Measurements from ENCODE around the gene NCMAP. TPM values are rescaled to one million over a fixed set of nuclear protein-coding genes. Genes with fewer than 3 reads are reported as not detected.
A peak's percentile ranks its signal among the peaks of the same experiment; 100 is the strongest.

The NCMAP gene
- total RNA-seq, 1 donor from 2014 or later, result 0.25 TPM

DNA sequence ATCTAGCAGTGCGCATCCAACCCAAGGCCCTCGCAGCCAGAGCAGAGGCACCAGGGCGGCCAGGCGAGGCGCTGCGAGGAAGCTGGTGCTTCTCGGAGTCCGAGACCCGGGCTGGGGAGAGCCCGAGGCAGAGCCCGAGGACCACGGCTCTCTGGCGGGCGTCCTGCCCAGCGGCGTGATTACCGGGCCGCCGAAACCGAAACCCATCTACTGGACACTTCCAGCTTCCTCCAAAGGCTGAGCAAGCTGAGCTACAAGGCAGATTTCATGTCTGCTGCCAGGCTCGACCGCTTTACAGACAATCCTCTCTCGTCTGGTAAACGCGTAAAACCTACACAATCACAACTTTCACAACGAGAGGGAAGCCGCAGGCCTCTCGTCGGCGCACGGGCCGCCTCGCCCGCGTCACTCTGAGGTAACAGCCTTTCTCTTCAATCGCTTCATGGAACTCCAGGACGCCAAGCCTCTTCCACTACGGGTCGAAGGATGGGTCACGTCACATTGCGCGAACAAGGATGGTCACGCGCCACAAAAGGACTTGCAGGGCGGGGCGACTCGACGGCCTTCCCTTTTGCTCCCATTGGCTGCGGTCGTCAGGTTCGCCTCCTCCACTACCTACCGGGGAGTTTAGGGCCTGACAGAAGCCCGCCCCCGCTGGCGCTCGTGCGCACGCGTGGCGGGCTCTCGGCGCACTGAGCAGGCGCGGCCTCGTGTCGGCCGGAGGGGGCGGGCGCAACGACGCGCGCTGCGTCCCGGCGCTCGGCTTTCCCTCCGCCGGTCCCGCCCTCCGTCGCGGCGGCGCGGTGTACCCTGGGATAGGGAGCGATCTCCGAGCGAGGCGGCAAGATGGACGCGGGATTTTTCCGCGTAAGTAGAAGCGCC is 86.8 kb downstream of the NCMAP start, which contains the start of gene SRRM1:
Gene SRRM1 (plus strand): TSS at position 822 of the 882 bp plus-strand sequence. CDS start 25 bp downstream, at position 847.
- Histone ChIP-seq H3K27me3 (no peaks in the 10 kb centered on the region), H3K36me3 (peaks cover 5 to 20% of the 10 kb centered on the region in 2 donors), H3K9me3 (no peaks in the 10 kb centered on the region), H3K4me3 (peak within 1 kb of the TSS; percentile 98), H3K27ac (peak within 1 kb of the TSS; percentile 100), H3K4me1 (peaks cover 43% of the 10 kb centered on the region)
- peak; percentile 100 for DNase-seq (ENCODE audit: extremely low spot score in 2 of 2)
- intact Hi-C loops (cut with DNase I), result no loop called here
- TF ChIP-seq, protein P1, sequence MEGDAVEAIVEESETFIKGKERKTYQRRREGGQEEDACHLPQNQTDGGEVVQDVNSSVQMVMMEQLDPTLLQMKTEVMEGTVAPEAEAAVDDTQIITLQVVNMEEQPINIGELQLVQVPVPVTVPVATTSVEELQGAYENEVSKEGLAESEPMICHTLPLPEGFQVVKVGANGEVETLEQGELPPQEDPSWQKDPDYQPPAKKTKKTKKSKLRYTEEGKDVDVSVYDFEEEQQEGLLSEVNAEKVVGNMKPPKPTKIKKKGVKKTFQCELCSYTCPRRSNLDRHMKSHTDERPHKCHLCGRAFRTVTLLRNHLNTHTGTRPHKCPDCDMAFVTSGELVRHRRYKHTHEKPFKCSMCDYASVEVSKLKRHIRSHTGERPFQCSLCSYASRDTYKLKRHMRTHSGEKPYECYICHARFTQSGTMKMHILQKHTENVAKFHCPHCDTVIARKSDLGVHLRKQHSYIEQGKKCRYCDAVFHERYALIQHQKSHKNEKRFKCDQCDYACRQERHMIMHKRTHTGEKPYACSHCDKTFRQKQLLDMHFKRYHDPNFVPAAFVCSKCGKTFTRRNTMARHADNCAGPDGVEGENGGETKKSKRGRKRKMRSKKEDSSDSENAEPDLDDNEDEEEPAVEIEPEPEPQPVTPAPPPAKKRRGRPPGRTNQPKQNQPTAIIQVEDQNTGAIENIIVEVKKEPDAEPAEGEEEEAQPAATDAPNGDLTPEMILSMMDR (IDR thresholded peaks at IDR 0.05), result peak in 1 of 3 experiments; percentile 6
- peak; percentile 97 to 100 for TF ChIP-seq POLR2AphosphoS5 (IDR thresholded peaks at IDR 0.05; ENCODE audit: insufficient read depth in 1 of 2, low read depth in 1 of 2)
- peak; percentile 42 to 98 for TF ChIP-seq POLR2A (IDR thresholded peaks at IDR 0.05)

DNA sequence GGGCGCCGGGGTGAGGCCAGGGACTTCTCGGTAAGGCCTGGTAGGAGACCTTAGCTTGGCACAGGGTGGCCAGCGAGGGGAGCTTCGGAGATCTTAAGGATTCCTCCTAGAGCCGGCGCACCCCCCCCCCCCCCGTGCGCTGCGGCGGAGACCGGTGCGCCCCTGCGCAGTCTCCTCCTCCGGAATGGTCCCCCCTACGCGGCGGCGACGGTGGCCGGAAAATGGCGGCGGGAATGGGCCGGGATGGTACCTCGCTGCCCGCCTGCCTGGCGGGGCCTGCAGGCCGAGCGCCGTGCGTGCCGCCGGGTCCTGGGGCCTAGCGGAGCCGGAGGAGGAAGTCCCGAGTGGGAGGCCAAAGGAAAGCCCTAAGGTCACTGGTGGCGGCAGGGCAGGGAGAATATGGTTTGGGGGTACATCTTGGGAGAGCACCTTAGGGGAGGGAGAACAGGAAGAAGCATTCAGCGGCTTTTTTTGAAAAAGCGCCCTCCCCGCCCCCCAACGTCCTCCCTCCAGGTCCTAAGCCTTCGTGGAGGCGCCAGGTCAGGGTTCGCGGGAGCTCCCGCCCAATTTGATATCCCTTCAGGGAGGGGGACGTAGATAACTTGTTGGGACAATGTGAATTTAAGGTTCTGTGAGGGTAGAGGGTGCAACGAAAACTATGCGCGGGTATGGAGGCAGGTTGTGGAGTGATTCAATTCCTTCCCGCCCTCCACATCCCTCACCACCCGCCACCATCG is 87.6 kb downstream of the NCMAP start:
- DNase-seq (ENCODE audit: extremely low spot score in 2 of 2), result peak in 1 of 2 donors; percentile 88
- Histone ChIP-seq H3K4me1 (peaks cover 43% of the 10 kb centered on the region), H3K27ac (peak overlapping the region; percentile 100), H3K36me3 (peaks cover 5 to 28% of the 10 kb centered on the region in 2 donors), H3K9me3 (no peaks in the 10 kb centered on the region), H3K27me3 (no peaks in the 10 kb centered on the region), H3K4me3 (peak overlapping the region; percentile 66 to 98)
- TF ChIP-seq, protein P1 (IDR thresholded peaks at IDR 0.05), result no peak
- TF ChIP-seq POLR2AphosphoS5 (IDR thresholded peaks at IDR 0.05; ENCODE audit: insufficient read depth in 1 of 2, low read depth in 1 of 2), result no peak
- TF ChIP-seq POLR2A (IDR thresholded peaks at IDR 0.05), result no peak
- intact Hi-C loops (cut with DNase I), result no loop called here

DNA sequence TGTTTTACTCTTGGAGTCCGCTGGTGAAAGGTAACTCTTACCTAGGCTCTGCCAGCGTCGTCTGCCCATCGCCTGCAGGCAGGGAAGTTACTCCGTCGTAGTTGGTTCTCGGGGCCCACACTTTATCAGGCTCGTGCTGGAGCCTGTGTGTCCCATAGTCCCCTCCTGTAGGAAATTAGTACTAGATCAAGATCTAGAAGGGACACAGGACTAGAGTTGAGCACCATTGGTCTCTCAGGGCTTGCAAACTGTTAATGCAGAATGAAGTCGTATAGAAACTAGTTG is 88.2 kb downstream of the NCMAP start:
- Histone ChIP-seq H3K27me3 (no peaks in the 10 kb centered on the region), H3K36me3 (peaks cover 5 to 33% of the 10 kb centered on the region in 2 donors), H3K4me3 (peak overlapping the region; percentile 66 to 98), H3K27ac (peak overlapping the region; percentile 100), H3K4me1 (peaks cover 43% of the 10 kb centered on the region), H3K9me3 (no peaks in the 10 kb centered on the region)
- intact Hi-C loops (cut with DNase I), result no loop called here
- TF ChIP-seq, protein P1 (IDR thresholded peaks at IDR 0.05), result no peak
- TF ChIP-seq POLR2AphosphoS5 (IDR thresholded peaks at IDR 0.05; ENCODE audit: insufficient read depth in 1 of 2, low read depth in 1 of 2) (no peak), POLR2A (IDR thresholded peaks at IDR 0.05) (no peak)
- no peak for DNase-seq (ENCODE audit: extremely low spot score in 2 of 2)

DNA sequence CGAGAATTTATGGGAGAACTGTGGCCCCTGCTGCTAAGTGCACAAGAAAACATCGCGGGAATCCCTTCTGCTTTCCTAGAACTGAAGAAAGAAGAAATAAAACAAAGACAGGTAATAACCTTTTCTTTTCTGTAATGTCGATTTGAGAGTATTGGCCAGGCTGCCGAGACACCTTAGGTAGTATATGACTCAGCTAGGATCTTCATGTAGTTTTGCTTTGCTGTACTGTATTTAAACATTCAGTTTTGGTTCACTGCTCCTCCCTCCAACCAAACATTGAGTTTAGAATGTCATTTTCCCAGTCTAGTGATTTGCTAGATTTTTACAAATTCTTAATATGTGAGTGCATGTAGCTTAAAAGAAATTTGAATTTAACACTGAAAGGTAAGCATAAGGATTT is 93.0 kb downstream of the NCMAP start:
- H3K9me3 ChIP-seq, result no peaks in the 10 kb centered on the region
- H3K4me1 ChIP-seq, result peaks cover 28% of the 10 kb centered on the region
- no peak overlapping the region for H3K4me3 ChIP-seq
- intact Hi-C loops (cut with DNase I), result no loop called here
- H3K27me3 ChIP-seq, result no peaks in the 10 kb centered on the region
- no peak overlapping the region for H3K27ac ChIP-seq
- TF ChIP-seq POLR2A (IDR thresholded peaks at IDR 0.05) (no peak), POLR2AphosphoS5 (IDR thresholded peaks at IDR 0.05; ENCODE audit: insufficient read depth in 1 of 2, low read depth in 1 of 2) (no peak)
- TF ChIP-seq, protein P1 (IDR thresholded peaks at IDR 0.05), result no peak
- no peak for DNase-seq (ENCODE audit: extremely low spot score in 2 of 2)
- H3K36me3 ChIP-seq, result peaks cover 5 to 81% of the 10 kb centered on the region in 2 donors

Data from vagina (tissue), 2 donors.